Measurements from ENCODE around the gene FCN3. TPM values are rescaled to one million over a fixed set of nuclear protein-coding genes. Genes with fewer than 3 reads are reported as not detected.
A peak's percentile ranks its signal among the peaks of the same experiment; 100 is the strongest.

The FCN3 gene
- total RNA-seq, 2 experiments from 2014 or later = not detected

DNA sequence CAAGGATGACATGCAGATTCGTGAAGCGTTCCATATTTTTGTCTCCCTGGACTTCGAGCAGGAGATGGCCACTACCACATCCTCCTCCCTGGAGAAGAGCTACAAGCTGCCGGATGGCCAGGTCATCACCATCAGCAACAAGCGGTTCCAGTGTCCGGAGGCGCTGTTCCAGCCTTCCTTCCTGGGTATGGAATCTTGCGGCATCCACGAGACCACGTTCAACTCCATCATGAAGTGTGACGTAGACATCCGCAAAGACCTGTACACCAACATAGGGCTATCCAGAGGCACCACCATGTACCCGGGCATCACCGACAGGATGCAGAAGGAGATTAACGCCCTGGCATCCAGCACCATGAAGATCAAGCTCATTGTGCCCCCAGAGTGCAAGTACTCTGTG lies 49.3 kb downstream of the FCN3 start:
- TF ChIP-seq, protein P1, sequence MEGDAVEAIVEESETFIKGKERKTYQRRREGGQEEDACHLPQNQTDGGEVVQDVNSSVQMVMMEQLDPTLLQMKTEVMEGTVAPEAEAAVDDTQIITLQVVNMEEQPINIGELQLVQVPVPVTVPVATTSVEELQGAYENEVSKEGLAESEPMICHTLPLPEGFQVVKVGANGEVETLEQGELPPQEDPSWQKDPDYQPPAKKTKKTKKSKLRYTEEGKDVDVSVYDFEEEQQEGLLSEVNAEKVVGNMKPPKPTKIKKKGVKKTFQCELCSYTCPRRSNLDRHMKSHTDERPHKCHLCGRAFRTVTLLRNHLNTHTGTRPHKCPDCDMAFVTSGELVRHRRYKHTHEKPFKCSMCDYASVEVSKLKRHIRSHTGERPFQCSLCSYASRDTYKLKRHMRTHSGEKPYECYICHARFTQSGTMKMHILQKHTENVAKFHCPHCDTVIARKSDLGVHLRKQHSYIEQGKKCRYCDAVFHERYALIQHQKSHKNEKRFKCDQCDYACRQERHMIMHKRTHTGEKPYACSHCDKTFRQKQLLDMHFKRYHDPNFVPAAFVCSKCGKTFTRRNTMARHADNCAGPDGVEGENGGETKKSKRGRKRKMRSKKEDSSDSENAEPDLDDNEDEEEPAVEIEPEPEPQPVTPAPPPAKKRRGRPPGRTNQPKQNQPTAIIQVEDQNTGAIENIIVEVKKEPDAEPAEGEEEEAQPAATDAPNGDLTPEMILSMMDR (IDR thresholded peaks at IDR 0.05) = no peak
- Histone ChIP-seq H3K4me3 (ENCODE audit: low read length) (no peak overlapping the region), H3K4me1 (ENCODE audit: insufficient read depth, low read length) (peaks cover 67% of the 10 kb centered on the region), H3K27ac (ENCODE audit: low read depth in 1 of 2, low read length in 2 of 2) (no peak overlapping the region), H3K27me3 (ENCODE audit: control insufficient read depth in 1 of 2, insufficient read depth in 2 of 2, low read length in 2 of 2) (no peaks in the 10 kb centered on the region), H3K36me3 (ENCODE audit: insufficient read depth, low read length) (peaks cover 47% of the 10 kb centered on the region), H3K9me3 (ENCODE audit: control insufficient read depth in 1 of 2, insufficient read depth in 1 of 2, low read length in 2 of 2) (no peaks in the 10 kb centered on the region)
- Mint-ChIP-seq H3K27me3 (no peaks in the 10 kb centered on the region), H3K36me3 (ENCODE audit: low read depth) (peaks cover 66% of the 10 kb centered on the region), H3K4me3 (no peak overlapping the region), H3K4me1 (ENCODE audit: low read depth) (peaks cover 74% of the 10 kb centered on the region), H3K9me3 (no peaks in the 10 kb centered on the region), H3K27ac (no peak overlapping the region)
- POLR2A ChIA-PET = no interaction called here
- ATAC-seq (ENCODE audit: poor library complexity) (no peak), DNase-seq (no peak)
- CTCF ChIA-PET = interaction anchor here (1.2 to 1.7 kb wide), 2 partner anchors 28 to 344 kb away, joined by 3 to 5 read pairs; no protein-coding TSS in a partner anchor
- intact Hi-C loops (cut with DNase I, micrococcal nuclease) = loop anchor here in 1 of 2 experiments (10.0 kb wide), 1 partner anchor 400 kb away; the partner anchor contains the start of gene FAM76A

DNA sequence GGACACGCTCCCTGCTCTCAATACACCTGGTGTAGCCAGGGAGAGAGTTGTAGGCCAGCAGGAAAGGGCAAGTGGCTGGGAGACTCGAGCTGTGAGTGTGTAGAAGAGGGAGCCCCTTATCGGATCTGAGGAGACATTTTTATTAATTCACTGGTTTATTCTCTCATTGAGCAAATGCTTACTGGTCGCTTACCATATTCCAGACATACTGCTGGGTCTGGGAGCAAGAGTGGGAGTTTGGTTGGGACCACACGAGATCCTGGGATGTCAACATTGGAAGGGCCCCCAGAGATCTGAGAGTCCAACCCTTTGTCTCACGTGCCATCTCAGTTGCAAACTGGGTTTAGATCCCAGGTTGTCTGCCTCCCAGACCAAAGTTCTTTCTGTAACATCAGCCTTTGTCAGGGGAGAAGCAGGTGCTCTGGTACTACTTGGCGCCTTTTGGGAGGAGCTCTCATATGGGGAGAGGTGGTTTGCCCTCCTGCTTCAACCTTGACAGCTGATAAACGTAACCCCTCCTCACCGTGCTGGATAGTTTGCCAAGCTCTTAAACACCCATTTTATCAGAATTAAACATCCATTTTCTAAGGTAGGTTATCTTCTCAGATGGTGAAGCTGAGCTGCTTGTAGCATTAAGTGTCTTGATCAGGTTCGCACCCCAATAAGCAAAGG lies 51.9 kb downstream of the FCN3 start:
- peaks cover 4% of the 10 kb centered on the region for H3K27me3 Mint-ChIP-seq
- CTCF ChIA-PET = interaction anchor here (1.2 to 3.9 kb wide), 6 partner anchors 10 to 44 kb away, joined by 3 to 16 read pairs (median 4); partner anchors contain the start of genes MAP3K6 and SYTL1
- H3K27ac ChIP-seq (ENCODE audit: low read depth in 1 of 2, low read length in 2 of 2) = peak overlapping the region; percentile 86 to 90

More for the DNA sequence above, 51.9 kb downstream of the FCN3 start:
- H3K36me3 ChIP-seq (ENCODE audit: insufficient read depth, low read length) = peaks cover 34% of the 10 kb centered on the region
- peaks cover 49% of the 10 kb centered on the region for H3K36me3 Mint-ChIP-seq (ENCODE audit: low read depth)
- TF ChIP-seq, protein P1 (IDR thresholded peaks at IDR 0.05) = no peak
- no peaks in the 10 kb centered on the region for H3K9me3 Mint-ChIP-seq
- peak overlapping the region; percentile 88 for H3K27ac Mint-ChIP-seq
- peak overlapping the region; percentile 99 for H3K4me3 Mint-ChIP-seq
- DNase-seq (no peak), ATAC-seq (ENCODE audit: poor library complexity) (no peak)
- POLR2A ChIA-PET = interaction anchor here (0.7 to 3.9 kb wide), 5 partner anchors 10 to 35 kb away, joined by 3 to 24 read pairs (median 5); partner anchors contain the start of gene SYTL1
- H3K9me3 ChIP-seq (ENCODE audit: control insufficient read depth in 1 of 2, insufficient read depth in 1 of 2, low read length in 2 of 2) = no peaks in the 10 kb centered on the region
- H3K4me1 ChIP-seq (ENCODE audit: insufficient read depth, low read length) = peaks cover 56% of the 10 kb centered on the region
- peaks cover 56% of the 10 kb centered on the region for H3K4me1 Mint-ChIP-seq (ENCODE audit: low read depth)
- no peaks in the 10 kb centered on the region for H3K27me3 ChIP-seq (ENCODE audit: control insufficient read depth in 1 of 2, insufficient read depth in 2 of 2, low read length in 2 of 2)
- peak overlapping the region; percentile 90 for H3K4me3 ChIP-seq (ENCODE audit: low read length)
- intact Hi-C loops (cut with DNase I, micrococcal nuclease) = loop anchor here (2.0 to 10.0 kb wide), 5 partner anchors 20 to 402 kb away; partner anchors contain the start of genes SYTL1 (in 2 of the 2), FAM76A (in 1 of the 2), MAP3K6 (in 1 of the 2) and SLC9A1 (in 1 of the 2)
